GM19452 (cell line): ENCODE measurements around the gene P3H2.
"Not testable (repeated sequence)": the region's sequence is repeated elsewhere in the genome, so short reads cannot be mapped to it uniquely, and the experiment has no call there.

ENCODE experiments used
- ATAC-seq: cut with Tn5 transposase; IDR thresholded peaks from one replicate; pipeline ENCODE4 v1.9.1; 2021; ENCODE audit not compliant: unreplicated experiment

The P3H2 gene

DNA sequence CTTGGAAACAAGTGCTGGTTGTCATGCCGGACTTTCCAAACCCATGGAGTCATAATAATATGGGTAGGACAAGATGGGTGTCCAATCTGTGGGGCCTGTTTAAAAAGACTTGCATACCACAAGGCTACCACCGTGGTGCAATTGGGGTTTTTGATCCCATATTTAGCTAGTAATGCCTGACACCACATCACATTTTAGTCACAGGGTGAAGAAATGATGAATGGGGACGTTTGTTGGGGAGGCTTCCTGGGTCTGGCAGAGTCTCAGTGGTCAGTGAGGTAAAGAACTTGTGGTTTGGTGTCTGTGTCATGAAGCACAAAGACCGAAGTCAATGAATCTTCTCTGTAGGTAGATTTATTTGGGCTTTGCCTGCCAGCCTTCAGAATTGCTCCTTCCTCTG is 31.0 kb downstream of the P3H2 start:
- no peak for ATAC-seq

DNA sequence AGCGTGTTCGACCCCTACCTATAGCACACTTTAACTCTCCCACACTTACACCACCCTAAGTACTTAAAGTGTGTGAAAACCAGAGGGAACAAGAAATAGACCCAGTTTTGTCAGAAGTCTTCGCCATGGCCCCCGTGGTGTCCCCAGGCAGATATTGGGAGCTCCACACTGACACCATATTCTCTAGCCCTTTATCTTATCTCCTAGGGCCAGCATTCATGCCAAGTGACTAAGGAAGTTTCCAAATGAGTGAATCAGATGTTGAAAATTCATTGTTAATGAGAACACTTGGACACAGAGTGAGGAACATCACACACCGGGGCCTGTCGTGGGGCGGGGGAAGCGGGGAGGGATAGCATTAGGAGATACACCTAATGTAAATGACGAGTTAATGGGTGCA is 31.8 kb downstream of the P3H2 start:
- ATAC-seq: no peak

DNA sequence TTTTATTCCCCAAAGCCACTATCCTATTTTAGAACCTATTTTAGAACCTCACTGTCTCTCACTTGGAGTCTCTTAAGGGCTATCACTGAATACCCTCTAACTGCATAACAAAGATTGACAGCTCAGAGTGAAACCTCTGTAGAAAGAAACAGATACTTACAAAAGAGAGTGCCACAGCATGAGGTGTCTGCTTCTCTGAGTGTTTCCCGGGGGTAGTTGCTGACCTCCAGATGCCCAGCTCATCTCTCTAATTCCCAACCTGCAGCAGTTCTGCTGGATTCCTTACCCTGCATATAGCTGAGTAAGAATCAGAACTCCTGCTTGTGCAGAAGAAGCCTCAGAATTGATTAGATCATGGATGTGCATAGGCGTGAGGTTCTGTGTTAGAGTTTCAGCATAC is 34.5 kb downstream of the P3H2 start:
- no peak for ATAC-seq

DNA sequence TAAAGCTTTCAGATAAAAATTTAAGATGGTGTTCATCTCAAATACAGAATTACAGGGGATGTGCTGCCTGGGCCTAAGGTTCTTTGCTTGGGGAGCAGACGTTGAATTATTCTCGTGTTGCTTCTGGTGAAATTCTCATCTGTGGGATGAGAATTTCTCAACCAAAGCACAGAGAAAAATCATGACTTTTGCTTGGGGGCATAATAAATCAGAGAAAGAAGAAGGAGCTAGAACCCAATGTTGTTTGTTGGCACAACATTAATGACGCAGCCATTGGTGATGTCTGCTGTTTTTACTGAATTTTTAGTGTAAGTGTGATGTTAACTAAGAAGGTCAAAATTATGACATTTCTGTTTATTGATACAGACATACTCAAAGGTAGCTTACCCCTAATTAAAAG is 35.7 kb downstream of the P3H2 start:
- no peak for ATAC-seq

DNA sequence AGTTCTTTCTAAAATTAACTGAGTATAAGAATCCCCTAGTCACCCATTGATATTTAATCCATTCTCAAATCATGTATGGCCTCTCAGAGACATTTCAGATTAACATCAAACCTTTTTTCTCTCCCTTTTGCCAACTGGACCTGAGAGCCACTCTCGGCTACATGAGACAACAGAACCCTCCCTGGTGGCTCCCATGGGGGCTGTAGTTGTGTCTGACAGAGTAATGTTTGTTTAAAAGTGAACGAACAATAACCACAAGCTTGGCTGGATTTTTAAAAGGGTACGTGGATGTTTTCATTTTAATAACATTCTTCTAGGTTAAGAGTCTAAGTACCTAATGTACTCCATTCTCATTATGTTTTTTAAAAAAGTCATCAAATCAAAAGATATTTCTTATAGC is 37.1 kb downstream of the P3H2 start:
- no peak for ATAC-seq

DNA sequence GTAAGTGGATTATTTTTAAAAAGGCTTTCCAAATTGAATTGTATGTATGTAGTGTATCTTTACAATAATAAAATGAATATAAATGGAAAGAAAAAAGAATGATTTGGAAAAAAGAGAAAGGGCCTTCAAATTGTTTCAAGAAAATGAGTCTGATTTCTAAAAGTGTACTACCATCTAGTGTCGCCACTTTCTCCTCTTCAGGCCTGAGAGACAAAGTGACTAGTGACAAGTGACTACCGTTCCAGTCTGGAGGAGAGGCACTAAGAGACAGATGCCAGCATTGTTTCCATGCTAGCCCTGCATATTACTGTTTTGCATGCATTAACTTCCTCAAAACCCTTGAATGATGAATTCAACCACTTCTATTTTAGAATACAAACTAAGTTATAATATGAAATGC is 39.3 kb downstream of the P3H2 start:
- ATAC-seq: no peak

DNA sequence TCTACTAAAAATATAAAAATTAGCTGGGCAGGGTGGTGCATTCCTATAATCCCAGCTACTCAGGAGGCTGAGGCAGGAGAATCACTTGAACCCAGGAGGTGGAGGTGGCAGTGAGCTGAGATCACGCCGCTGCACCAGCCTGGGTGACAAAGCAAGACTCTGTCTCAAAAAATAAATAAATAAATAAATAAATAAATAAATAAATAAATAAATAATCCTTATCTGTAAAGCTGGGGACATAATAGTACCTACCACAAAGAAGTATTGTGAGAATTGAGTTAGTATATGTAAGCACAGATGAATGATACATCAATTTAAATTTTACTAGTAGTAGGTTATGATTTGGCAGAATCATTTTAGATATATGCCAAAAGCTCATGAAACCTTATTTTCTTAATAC is 41.5 kb downstream of the P3H2 start:
- ATAC-seq: not testable (repeated sequence)

DNA sequence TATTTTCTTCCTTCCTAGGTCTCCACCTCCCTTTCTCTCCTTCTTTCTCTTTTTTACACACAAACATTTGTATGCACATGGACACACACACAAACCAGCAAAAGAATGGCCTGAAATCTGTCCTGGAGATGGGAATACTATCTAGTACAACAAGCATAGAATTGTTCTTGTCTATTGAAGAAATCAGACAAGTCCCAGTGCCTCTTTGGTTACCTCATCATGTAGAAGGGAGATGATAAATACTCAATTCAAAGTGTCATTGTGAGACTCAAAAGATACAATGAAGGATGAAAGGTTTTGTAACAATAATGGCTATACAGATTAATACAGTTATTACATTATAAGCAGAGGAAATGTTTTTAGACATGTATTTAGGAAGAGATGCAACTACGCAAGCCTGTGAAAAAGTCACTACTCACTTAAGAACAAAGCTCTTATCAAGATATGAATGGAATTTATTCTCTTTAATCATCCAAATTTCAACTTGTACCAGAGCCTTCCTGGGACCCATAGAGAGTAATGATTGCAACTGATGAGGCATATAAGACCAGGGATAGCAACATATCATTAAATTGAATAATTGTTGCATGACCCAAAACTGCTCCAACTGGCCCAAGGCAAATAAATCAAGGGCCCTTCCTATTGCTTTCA is 43.2 kb downstream of the P3H2 start:
- no peak for ATAC-seq

DNA sequence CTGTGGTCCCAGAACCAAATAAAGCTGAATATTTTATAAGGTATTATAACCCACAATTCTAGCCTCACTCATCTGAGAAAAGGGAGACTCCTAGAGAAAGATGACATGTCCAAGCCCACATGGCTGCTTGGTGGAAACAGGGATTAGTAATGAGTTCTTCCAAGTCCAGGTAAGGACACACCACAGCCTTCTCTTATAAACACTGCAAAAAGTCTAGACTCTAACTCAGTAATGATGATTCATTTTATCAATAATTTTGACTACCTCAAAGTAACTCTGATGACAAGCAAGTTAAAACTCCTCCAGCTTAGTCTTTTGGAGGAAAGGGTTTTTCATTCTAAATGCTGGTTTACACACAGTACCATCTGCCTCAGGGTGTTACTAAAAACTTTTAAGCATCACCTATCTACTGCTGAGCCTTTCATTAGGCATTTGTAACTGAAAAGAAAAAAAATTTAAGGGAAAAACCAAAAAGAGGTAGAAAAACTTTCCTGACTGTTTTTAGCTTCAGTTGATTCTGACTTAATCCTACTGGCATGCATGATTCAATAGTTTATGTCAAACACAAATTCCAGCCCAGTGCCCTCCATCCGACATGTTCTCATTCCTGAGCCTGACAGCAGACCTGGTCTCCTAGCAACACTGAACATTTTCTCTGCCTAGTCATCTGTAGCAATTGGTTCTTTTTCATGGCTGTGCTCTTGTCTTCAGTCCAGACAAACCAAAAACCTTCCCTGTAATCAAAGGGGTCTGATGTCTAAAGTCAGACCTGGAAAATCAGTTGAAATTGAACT is 43.9 kb downstream of the P3H2 start:
- ATAC-seq: no peak

DNA sequence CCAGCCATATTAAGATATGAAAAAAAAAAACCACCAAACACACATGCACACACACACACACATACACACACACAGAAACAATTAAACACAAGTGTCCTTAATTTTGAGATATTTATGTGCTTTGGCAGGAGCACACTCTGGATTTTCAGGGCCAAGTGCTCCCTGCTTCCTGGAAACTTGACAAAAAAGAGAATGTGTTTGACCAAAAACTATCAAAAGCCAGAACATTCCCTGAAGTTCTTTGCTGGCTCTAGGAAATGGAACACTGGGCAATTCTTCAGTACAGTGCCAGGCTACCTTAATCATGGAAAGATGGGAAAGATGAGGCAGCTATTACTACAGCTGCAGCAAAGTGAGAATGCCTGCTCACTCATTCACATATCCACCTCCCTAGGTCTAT is 44.6 kb downstream of the P3H2 start:
- no peak for ATAC-seq

DNA sequence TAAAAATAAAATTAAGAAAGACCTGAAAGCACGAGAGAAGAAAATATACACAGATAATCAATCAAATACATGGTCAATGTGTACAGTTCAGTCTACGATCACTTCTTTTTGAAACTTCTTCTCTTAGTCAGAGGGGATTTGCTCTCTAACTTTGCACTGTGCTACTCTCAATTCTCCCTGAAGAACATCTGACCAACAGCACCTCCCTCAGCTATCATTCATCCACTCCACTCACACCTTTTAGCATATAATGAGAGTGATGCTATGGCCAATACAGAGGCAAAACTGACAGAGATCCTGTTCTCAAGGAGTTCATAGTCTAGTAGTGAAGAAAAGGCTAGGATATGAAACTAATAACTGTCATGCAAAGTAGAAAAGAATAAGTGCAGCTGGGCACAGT is 45.9 kb downstream of the P3H2 start:
- ATAC-seq: no peak

DNA sequence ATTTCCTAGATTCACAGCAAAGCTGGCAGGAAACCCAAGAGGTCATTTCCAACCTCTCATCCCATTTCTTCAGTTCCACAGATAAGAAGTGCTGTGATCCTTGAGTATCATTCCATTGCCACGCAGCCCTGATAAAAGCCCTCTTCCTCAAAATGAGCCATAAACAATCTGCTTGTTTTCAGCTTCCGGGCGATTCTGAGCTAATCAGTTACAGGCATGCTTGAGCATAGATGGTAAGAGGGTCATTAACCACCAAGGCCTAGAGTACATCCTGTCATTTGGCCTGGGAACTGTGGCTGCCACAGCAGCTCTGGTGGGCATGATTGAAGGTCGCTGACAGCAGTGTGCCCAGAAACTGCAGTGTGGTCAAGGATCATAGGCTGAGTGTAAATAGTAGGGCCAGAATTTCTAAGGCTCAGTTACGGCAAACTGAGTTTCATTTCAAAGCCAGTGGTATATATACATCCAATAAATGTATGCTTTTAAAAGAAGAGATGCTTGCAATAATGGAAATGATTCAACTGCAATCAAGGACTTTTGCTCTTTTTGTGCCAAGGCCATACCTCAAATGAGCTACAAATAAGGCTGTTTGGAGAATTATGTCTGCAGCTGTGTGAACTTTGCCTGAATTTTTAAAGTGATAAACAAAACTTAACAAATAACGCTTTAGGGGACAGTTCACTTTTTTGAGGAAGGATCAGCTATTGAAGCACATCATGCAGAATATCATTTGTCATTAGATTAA is 47.3 kb downstream of the P3H2 start:
- no peak for ATAC-seq

DNA sequence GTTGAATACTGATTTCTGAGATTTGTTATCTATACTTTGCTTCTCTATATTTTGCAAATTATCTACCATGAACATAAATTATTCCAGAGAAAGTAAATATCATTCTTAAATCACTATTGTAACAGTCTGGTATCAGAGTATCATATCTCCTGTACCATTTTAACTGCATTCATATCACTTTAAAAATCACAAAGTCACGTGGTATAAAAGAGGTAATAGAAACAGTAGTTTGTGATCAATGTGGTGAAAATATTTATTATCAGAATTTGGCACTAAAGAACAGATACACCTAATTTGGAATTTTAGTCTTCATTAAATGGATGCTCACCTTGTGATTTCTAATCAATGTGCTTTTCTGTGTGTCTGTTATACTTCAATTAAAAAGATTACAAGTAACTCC is 47.8 kb downstream of the P3H2 start:
- ATAC-seq: no peak

DNA sequence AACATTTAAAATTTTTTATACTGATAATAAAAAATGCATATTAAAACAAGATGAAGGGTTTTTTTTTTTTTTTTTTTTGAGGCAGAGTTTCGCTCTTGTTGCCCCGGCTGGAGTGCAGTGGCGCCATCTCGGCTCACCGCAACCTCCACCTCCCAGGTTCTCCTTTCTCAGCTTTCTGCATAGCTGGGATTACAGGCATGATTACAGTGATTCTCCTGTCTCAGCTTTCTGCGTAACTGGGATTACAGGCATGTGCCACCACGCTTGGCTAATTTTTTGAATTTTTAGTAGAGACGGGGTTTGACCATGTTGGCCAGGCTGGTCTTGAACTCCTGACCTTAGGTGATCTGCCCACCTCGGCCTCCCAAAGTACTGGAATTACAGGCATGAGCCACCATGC is 48.8 kb downstream of the P3H2 start:
- ATAC-seq: not testable (repeated sequence)

DNA sequence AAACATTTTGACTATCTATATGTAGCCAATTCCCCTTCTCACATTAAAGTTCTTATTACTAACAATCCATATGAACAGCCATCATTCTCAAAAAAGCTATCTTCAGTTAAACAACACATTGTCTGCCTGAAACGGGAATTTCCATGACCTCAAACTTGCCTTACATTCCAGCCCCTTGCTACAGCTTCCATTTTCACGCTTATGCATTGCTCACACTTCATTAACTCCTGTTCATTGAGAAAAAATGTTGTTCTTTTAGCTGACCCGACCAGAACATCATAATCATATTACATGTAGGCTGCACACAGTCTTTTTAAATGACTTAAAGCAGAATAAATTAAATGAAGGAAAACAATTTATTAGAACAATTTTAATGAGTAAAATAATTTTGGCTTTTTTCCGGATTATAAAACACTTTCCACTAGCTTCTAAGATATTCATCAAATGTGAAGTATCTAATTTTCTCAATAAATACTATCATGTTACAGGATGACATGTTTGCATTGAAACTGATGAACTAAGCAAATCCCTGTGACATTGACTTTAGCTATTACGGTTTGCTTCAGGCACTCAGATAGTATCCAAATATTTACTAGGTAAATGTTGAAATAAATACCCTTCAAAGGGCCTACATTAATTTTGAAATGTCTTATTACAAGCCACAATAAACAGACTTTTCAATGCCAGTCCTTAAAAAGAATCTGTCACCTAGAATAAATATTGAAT is 49.9 kb downstream of the P3H2 start:
- no peak for ATAC-seq

DNA sequence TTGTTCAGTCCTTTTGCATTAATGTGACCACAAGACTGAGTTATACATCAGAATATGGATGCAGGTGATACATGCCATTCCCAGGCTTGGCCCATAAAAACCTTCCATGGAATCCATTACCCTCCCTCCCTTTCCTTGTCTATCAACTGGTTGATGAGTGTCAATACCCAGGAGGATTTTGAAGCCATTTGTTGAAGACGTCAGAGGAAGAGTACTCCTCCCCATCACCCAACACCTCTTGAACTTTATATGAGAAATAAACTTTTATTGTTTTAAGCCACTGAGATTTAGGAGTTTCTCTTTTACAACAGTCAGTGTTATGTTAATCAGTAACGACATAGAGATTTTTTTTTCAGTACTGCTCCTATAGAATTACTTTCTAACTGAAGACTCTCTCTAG is 55.5 kb downstream of the P3H2 start:
- ATAC-seq: no peak

DNA sequence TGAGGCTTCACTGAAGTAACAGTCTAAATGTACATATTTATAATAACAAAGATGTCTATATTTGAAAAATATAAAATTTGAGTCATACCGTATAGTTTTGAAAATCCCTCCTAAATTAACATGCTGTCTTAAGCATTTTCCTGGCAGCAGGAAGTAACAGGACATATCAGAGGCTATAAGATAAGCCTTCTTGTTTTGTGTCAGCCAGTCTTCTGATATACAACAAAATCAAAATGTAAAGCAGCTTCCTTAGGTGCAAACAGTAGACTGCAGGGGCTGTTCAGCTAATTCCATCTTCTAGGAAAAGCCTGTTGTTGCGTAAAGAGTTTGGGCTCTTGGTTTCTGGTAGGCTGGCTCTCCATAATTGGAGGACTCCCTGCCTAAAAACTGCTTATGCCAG is 56.0 kb downstream of the P3H2 start:
- no peak for ATAC-seq

DNA sequence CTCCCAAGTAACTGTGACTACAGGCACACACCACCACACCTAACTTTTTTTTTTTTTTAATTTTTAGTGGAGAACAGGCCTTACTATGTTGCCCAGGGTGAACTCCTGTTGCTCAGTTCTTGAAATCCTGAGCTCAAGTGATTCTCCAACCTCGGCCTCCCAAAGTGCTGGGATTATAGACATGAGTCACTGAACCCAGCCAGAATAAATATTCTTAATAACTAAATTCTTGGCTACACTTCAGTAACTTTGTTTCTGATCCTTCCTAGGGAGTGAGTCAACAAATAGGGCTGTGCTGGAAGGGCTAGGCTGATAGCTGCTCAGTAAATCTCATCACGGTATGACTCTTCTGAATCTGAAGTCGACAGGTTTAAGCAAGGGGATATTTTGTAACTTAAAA is 56.6 kb downstream of the P3H2 start:
- ATAC-seq: no peak

DNA sequence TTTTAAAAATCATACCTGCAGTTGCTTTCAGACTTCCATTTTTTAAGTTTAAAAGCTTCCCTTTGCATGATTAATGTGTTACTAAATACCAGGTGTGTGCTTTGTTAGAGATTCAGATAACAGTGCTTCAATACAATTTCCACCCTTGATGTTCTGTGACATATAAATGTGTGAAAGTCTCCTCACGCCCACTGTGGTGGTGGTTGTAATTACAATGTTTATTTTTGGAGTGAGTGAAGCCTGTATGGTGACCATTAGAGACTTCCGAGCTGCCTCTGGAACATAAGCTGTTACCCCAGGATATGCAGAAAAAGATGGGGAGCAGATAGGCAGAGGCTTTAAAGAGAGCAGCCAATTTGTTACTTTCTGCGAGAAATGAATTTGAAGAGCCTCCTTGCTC is 57.2 kb downstream of the P3H2 start:
- ATAC-seq: no peak

DNA sequence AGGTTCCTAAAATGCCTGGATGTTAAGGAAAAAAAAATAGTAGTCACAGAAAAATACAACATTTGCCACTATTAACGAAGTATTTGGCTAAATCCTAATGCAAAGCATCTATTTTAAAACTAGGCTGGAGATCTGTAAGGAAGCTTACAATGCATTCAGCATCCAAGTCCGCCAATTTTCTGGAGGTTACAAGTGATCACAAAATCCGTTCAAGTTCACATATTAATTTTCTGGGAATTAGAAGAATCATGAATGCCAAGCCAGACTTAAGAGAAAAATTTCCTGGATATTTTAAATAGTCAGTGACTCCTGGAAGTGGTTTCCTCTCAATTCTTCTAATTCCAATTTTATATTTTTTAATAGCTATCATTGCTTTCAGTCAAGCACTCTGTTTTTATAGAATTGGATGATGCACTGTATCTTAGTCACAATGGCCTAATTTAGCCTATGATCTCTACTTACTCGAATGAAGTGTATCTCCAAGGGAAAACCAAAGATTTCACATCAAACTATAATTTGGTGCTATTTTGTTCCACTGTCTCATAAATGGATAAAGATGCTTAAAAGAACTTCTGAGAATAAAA is 60.4 kb downstream of the P3H2 start:
- no peak for ATAC-seq

DNA sequence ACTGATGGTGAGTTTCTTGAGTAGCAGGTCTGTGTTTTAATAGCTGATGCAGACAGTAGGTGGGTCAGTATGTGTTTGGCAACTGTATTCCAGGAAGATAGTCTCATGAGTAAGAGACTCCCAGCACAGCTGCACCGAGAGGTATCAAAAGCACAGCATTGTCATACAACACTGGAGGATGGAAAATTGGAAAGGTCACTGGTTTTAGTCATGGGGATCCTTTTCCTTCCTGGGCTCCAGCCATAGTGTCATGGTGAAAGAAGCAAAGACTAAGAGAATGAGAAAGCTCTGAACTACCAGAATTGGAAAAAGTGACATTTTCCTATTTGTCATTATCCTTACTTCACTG is 61.5 kb downstream of the P3H2 start:
- no peak for ATAC-seq
